A172 (cell line): ENCODE results near the gene ATP6V1G3. TPM values are rescaled to one million over a fixed set of nuclear protein-coding genes. Genes with fewer than 3 reads are reported as not detected.
"Not testable (repeated sequence)": the region's sequence is repeated elsewhere in the genome, so short reads cannot be mapped to it uniquely, and the experiment has no call there.

Experiments used
- DNase-seq: peaks from one replicate; pipeline ENCODE4 v3.0.0-alpha.2; 2015; ENCODE audit warnings: low spot score
- total RNA-seq: library from RNA; depleted of rRNA; stranded (reverse); fragments of >200 nt; shearing (Covaris generic); gene quantifications from 2 replicates; pipeline ENCODE4 v1.2.3, GENCODE V29; 2014

ATP6V1G3 gene
- total RNA-seq, 1 experiment from 2014 or later, result 4.7 TPM

DNA sequence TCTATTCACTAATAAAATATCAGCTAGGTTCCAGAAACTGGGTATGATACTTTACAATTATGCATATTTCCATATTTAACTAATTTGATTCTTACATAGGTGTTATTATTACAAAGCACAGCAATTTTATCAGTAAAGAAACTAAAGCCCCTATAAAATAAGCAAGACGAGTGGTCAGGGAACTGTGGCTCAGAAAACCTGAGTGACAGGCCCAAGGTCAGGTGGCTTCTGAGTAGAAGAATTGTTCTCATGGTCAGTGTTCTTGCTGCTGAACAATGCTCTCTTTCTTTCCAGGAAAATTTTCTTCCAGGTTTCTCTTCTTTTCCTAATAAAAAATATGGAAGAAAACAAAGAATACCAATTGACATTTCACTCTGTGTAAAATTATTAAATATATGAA, 2.2 kb upstream of the ATP6V1G3 start:
- no peak for DNase-seq

DNA sequence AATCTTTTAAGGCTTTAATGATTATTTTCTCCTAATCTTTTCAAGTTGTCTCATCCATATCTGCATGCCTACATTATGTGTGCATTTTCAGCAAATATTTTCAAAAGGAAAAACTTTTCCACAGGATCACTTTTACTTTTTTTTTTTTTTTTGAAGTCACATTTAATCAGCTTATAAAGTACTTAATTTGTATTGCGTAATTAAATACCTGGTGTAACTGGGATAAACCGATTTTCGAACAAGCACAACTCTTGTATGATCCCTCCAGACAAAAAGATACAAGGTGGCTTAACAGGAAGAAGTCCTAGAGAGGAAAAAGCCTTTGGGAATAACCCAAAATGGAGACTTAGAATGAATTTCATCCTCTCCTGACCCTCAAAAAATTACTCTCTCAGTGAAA, 1.3 kb upstream of the ATP6V1G3 start:
- DNase-seq, result no peak

DNA sequence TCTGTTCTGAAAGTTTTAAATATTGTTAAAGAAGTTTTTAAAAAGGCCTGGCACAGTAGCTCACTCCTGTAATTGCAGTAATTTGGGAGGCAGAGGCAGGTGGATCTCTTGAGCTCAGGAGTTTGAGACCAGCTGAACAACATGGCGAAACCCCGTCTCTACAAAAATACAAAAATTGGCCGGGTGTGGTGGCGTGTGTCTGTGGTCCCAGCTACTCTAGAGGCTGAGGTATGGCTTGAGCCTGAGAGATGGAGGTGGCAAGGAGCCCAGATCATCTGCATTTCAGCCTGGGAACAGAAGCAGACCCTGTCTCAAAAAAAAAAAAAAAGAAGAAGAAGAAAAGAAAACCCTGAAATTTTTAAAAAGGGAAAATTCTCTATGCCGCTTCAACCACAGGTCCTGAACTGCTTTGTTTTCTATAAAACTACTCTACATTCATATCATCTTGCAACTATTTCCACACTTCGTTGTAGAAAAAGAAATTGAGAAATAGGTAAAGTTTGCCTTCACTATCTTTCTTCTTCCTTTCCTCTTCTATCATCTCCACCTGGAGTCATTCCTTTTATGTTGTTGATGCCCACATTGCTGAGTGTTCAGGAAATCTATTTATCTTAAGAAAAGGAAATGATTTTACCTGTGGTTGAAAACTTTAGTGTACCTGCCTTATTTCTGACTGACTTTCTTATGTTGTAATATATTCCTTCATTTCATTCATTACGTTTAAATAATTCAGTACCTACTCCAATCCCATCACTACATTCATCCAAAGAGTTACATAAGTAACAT, 1.7 kb downstream of the ATP6V1G3 start:
- no peak for DNase-seq

DNA sequence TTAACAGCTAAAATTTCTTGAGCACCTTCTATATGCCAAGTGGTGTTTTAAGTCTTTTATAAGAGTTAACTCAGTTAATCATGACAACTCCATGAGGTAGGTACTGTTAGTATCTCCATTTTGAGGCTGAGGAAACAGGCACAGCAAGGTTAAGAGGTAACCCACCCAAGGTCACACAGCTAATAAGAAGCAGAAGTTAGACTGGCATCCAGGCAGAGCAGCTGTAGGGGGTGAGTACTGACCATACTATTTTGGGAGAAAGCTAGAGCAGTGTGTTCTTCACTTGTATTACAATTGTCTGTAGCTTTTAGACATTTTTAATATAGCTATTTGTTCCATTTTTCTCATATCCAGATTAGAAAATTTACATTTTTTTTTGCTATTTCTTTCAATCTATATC, 4.8 kb downstream of the ATP6V1G3 start:
- no peak for DNase-seq

DNA sequence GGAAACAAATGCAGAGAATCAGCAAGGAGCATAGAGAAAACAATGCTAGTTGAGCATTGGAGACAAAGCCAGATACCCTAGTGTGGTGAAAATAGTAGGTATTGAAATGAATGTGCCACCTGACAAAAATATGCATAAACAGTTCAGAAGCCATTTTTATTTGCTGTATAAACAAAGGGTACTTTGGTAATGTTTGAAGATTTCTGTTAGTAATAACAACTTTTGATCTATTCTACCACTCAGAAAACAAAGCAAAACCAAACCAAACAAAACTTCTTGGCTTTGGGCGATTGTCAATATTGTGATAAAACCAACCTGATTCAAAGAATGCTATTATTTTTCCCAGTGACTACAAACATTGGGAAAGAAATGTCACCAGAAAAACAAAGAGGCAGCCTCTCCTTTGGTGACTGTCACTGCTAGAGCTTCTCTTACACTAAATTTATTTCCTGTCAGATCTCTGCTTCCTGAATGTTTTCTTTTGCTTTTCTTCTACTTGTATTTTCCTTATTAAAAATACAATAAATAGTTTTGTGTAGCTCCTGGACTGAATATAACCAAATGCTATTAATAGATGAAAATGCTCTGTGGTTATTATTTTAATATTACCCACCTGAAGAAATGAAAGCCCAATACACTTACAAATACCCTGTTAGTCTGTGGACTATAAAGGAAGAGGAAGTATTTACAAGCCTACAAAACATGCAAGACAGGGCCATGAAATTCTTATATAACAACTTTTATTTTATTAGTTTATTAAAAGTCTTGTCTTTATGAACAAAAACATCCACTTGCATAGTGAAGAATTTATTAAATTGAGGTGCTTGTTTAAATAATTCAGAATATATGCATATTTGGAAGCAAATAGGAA, 5.7 kb downstream of the ATP6V1G3 start:
- no peak for DNase-seq

DNA sequence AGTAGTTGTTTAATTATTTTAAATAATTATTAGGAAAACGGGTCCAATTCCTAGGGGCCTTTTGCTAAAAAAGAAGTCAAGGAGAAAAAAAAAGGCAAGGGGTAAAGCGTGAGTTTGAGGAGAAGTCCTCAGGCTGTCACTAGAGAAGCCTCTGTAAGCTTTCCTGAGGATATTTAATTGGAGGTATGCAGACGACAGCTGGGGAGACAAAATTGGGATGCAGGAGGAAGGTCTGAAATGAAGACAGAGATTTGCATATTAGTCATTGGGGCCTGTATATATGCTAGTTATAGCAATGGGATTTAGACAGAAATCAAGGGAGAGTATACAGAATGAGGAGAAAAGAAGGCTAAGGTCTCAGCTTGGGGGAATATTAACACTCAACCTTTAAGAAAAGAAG, 8.6 kb downstream of the ATP6V1G3 start:
- no peak for DNase-seq

DNA sequence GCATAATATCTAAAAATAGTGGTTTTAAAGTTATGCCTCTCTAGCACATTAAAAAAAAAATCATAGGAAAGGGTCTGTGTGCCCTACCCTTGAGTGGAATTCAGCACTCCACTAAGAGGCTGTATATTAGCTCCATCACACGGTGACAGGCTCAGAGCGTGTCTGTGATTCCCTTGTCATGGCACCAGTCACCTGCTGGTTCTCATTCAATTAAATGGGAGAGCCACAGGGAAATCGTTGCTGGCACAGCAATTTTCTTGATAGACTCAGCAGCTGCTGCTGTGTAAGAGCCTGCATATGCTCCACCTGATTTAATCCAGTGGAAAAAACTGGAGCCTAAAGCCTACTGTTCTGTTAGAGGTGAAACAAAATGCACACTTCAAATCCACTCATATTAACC, 9.5 kb downstream of the ATP6V1G3 start:
- DNase-seq, result peak; percentile 23

DNA sequence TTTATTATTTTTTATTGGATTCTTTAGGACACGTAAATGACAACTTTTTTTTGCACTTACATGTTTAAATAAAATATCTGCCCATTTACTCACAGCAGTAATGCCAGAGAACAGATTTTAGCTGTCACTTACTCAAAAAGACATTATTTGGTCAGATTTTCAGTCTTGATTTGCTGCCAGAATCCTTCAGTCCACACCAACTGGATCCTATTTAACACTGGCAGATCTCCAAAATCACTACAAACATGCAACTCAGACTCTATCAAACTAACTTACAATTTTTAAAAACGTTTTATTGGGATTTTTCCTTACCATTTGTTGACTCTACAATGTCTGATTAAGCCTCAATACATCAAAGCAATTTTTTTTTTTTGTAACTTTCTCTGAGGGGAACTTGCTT, 11.1 kb downstream of the ATP6V1G3 start:
- DNase-seq, result peak; percentile 62

DNA sequence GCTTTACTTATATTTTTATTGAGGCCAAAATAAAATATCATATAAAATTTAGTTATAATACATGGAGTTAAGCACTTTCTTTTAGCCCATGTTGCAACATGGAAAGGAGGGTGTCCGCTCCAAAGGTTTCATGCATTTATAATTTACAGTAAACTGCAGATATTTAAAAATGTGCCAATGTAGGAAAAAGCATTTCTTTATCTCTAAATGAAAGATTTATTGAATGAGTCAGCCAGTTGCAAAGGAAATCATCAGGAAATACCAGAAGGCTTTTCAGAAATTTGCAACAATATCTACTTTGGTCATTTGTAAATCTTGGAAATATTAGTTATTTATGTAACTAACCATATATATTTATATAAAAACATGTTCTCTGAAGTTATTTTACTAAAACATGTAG, 12.1 kb downstream of the ATP6V1G3 start:
- peak; percentile 70 for DNase-seq

DNA sequence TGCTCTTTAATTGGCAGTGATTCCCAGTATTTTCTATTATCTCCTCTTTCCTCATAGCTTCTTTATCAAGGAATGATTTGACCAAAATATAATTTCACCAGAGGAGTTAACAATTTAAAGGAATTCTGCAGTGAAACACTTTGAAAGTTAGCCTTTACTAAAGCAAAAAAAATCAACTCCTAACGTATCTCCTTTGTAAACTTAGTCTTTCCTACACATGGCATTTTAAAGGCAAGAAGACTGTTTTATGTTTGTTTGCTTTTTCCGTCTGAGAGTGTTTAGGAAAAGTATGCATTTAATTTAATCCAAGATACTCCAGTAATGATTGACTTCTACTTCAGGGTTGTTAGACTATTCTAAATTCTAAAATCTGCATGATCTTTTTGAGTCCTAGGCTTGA, 15.9 kb downstream of the ATP6V1G3 start:
- no peak for DNase-seq

DNA sequence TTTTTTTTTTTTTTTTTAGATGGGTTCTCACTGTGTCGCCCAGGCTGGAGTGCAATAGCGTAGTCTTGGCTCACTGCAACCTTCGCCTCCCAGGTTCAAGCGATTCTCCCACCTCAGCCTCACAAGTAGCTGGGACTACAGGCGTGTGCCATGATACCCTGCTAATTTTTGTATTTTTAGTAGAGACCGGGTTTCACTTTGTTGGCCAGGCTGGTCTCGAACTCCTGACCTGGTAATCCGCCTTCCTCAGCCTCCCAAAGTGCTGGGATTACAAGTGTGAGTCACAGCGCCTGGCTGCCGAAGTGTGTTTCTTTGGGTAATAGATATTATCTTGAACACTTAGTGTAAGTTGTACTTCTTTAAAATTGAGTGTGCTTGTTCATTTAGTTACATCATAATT, 16.4 kb downstream of the ATP6V1G3 start:
- not testable (repeated sequence) for DNase-seq

DNA sequence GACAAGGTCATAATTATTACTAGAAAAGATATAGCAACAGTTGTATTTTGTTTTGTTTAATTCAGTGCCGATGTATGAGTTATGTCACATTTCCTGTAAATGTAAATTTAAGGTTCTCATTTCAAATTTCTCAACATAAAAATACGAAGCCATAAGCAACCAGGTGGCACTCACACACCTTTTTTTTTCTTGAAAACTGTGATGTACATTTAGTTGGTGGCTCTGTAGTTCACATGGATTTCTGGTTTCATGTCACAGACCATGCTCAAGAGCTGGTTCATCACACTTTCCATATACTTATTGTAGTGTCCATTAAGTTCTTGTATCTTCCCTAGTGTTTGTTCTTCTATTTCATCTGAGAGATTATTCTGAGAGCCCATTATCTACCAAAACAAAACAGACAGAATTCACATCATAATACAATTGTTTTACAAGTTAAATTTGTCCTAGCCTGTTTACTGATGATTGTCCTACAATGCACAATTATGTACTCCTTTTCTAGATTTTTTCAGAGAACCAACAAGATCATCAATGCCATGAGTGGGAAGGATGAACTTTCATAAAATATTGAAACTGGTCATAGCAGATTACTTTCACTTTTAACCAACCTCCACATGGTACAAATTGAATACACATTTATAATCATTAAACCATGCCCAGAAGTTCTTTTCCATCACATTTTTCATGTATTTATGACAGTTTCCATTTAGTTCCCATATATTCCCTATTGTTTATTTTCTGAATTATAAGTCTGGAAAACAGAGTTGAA, 17.1 kb downstream of the ATP6V1G3 start:
- no peak for DNase-seq

DNA sequence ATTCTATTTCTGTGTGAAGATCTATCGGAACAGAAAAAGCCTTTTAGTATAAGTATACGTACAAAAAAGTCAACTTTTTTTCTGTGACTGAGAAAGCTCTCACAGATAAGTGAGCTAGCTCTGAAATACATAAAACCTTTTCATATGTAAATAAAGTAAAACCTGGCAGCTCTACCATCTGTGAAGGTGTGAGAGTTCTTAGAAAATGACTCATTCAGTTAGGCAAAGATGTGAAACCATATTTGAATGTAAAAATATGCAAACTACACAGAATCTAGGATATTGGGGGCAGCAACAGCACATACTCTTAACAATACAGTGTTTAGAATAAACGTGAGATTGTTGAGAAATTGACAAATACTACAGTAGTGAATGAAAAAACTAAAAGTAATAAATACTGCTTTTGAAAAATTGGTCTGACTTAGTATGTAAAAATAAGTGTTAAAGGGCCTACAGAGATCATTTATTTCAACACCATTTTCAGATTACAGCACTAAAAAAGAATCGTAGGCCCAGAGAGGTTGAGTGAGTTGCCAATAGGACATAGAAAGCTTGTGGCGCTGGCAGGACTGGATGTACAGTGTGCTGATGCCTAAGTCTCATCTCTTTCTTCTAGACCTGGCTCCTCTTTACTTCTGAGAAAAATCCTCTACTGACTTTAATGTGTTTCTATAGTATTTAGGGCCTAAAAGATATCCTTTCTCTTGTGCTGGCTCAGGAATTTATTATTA, 19.8 kb downstream of the ATP6V1G3 start:
- DNase-seq, result no peak

DNA sequence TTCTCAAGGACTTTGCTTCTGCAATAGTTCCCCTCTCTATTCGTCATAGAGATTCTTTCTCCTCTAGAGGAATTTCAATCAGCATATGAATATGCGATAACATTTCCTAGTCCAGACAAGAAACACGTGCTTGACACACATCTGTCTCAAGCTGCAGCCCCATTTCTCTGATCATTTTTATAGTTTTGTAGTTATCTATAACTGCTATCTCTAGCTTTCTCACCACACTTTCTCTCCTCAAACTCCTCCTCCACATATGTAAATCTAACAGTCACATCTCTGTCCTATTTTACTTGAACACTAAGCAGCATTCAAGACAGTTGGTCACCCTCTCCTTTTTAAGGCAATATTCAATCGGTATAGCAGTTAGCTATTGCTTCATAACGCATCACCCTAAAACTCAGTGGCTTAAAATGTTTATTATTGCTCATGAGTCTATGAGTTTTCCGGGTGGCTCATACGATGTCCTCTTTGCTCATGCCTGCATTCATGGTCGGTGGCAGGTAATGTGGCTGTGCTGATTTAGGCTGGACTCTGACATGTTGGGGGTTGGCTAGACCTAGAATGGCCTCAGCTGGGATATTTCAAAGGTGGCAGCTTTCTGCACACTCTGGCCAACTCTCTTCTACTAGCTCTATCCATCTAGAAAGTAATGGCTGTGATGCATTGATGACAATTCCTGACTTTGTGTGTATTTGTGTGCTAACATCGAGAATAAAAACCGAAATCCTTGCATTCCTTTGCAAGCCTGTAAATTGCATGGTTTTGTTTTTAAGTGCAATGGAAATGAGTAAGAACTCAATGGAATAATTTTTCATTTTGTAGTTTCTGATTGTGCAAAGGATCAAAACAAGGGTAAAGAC, 20.6 kb downstream of the ATP6V1G3 start:
- no peak for DNase-seq

DNA sequence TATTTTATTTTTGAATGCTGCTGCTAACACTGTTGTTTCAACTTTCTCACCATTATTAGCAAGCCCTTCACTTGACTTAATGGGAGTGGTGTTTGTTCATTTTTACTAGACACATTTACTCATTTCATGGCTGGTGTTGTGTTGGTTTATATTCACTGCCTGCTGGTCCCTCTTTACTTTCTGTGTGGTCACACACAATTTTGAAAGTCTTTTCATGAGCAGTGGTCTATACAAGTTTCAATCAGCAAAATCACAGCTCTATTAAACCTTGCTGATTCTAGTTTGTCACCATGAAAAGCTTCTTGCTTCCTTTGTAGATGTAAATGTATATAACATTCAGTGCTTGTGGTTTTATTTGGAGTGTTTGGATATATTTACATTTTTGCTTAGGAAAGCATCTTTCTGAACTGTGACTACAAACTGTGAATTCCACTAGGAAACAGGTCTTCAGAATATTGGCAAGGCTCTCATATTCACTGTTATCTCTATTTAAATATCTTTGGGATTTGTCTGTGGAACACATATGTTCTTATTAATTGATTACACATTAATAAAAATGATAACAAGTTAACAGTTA, 22.8 kb downstream of the ATP6V1G3 start:
- no peak for DNase-seq

DNA sequence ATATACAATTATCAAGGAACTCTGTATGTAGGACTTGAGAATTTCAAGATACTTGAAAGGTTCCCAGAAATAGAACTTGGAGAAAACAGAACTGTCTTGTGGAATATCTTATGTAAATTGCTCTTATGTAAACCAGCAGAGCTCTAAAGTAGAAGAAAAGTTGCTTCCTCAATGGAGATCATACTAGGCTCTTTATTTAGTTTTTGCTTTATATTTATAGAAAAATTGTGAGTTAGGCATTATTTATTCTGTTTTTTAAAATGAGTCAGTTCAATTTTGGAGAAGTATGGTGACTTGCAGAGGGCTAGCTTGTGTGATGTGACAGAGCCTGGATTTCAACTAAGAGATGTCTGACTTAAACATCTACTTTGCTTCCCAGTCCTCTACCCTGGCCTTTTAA, 40.4 kb downstream of the ATP6V1G3 start:
- no peak for DNase-seq

DNA sequence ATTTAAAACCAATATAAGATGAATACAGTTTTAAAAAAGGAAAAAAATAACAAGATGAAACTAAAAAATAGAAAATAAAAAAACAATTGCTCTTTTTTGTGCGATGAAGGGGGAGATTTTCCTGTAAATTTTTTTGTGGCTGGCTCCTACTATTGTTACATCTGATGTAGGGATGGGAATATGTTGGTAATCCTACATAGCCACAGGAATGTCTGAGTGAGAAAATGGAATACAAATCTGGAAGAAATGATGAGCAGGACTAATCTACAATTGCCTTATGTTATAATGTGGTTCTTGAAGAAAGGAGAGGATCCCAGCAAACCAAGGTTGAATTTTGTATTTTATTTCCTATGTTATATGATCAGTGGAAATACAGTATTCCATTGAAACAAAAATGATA, 40.9 kb downstream of the ATP6V1G3 start:
- no peak for DNase-seq

DNA sequence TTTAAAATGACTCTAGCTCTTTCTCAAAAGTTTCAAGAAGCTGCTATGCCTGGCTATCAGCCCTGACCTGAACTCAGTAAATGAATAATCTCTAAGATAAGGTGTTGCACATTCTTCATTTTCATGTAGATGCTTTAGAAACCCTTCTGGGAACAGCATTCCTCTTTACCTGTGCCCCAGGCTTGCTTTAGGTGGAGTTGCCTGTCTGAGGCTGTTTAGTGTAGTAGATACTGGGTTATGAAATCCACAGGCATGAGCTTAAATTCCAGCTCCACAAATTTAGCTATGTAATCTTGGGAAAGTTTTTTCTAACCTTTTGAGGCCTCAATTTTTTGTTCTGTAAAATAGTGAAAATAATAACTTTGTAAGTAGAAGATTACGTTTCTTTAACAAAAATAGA, 41.6 kb downstream of the ATP6V1G3 start:
- no peak for DNase-seq

DNA sequence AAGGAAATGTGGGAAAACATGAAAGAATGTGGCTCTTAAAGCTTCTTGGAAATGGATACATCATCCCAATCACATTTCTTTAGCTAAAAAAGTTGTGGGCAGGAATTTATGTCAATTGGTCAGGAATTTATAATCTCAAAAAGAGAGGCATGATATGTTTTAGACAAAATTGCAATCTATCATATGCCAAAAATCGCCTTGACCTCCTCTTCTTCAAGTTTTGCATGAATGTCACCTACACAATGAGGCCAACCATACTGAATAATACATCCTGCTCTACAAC, 42.4 kb downstream of the ATP6V1G3 start:
- no peak for DNase-seq

DNA sequence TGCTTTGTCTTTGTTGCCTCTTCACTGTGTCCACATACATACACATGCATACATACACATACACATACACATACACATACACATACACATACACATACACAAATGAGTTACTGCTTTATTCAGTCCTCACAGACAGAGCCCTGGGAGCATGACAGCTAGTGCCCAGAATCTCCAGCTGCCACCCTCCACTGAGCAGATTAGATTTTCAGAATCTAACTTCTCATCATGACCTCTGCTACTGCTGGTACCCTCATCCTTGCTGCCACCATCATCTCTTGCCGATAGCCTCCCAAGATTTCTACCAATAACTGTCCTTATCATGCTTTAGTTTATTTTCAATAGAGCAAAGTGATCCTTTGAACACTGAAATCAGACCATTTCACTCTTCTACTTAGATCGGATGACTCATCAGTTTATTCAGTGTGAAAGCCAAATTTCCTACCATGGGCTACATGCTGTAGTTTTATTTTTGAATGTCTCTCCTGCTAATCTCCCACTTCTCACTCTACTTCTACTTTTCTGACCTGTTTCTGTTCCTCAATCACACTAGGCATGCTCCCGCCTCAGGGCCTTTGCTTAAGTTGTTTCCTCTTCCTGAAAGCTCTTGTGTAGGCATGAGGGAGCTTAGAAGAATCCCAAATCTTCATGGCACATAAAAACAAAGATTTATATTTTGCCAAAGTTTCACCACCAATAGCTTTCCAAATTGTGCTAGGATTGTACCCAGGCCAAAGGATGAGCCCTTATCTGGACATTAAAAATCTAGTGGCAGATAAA, 43.0 kb downstream of the ATP6V1G3 start:
- DNase-seq, result peak; percentile 67
